Ishikawa (cell line): ENCODE measurements around the gene KRTAP5-5.

Source experiments
- CEBPB ChIP-seq: IDR thresholded peaks from 2 replicates; pipeline ENCODE4 v1.6.1; 2012
- CREB1 ChIP-seq: IDR thresholded peaks from 2 replicates; pipeline ENCODE4 v1.6.1; 2012; ENCODE audit warnings: low read depth
- EGR1 ChIP-seq: IDR thresholded peaks from 2 replicates; pipeline ENCODE4 v1.6.1; 2012
- EP300 ChIP-seq: IDR thresholded peaks from 2 replicates; pipeline ENCODE4 v1.6.1; 2012; ENCODE audit warnings: borderline replicate concordance
- FOXM1 ChIP-seq: IDR thresholded peaks from 2 replicates; pipeline ENCODE4 v1.6.1; 2012; ENCODE audit warnings: low read depth, borderline replicate concordance
- NFIC ChIP-seq: IDR thresholded peaks from 2 replicates; pipeline ENCODE4 v1.6.1; 2012
- RAD21 ChIP-seq: IDR thresholded peaks from 2 replicates; pipeline ENCODE4 v1.6.1; 2012; ENCODE audit warnings: low read depth
- TAF1 ChIP-seq: IDR thresholded peaks from 2 replicates; pipeline ENCODE4 v1.6.1; 2012; ENCODE audit warnings: low read depth, mild to moderate bottlenecking
- TCF12 ChIP-seq: IDR thresholded peaks from 2 replicates; pipeline ENCODE4 v1.6.1; 2012; ENCODE audit warnings: low read depth
- TEAD4 ChIP-seq: IDR thresholded peaks from 2 replicates; pipeline ENCODE4 v1.6.1; 2012
- YY1 ChIP-seq: IDR thresholded peaks from 2 replicates; pipeline ENCODE4 v1.6.1; 2012; ENCODE audit warnings: low read depth
- ZBTB7A ChIP-seq: IDR thresholded peaks from 2 replicates; pipeline ENCODE4 v1.6.1; 2012; ENCODE audit warnings: low read depth
- TF ChIP-seq, protein P1 (sequence below): IDR thresholded peaks from 2 replicates; pipeline ENCODE4 v1.6.1; 2012
- TF ChIP-seq, protein P2 (sequence below): IDR thresholded peaks from 2 replicates; pipeline ENCODE4 v1.6.1; 2012; ENCODE audit warnings: low read depth, mild to moderate bottlenecking
- TF ChIP-seq, protein P3 (sequence below): IDR thresholded peaks from 2 replicates; pipeline ENCODE4 v1.6.1; 2012

KRTAP5-5 gene

DNA sequence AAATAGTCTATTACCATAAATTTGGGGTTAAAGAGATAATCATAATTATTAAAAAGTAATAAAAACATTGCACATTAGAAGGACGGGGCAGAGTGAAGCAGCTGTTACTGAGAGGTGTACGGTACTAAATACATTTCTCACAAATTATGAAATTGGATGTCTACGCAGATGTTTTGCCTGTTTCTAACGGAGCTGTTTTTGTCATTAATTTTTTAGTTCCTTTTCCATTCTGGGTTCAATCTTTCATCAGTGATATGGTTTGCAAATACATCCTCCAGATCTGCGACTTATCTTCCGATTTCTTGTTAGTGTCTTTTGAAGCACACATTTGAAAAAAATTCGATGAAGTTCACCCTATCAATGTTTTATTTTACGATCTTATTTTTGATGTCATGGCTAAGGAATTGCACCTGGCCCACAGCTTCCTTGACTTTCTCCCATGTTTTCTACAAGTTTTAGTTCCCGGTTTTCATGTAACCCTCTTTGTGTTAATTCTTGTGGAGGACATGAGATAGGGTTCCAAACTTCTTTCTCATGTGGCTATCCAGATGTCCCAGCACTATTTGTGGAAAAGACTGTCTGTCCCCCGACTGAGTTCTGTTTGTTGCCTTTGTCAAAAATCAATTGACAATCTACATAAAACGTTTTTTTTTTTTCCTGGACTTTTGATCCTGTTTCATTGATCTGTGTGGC, 46.1 kb downstream of the KRTAP5-5 start:
- TF ChIP-seq, protein P1, sequence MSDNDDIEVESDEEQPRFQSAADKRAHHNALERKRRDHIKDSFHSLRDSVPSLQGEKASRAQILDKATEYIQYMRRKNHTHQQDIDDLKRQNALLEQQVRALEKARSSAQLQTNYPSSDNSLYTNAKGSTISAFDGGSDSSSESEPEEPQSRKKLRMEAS = no peak
- TF ChIP-seq CREB1 = no peak
- no peak for TF ChIP-seq EGR1
- TF ChIP-seq FOXM1 = no peak
- TF ChIP-seq TCF12 = no peak
- TF ChIP-seq EP300 = no peak
- no peak for TF ChIP-seq CEBPB
- TF ChIP-seq, protein P2, sequence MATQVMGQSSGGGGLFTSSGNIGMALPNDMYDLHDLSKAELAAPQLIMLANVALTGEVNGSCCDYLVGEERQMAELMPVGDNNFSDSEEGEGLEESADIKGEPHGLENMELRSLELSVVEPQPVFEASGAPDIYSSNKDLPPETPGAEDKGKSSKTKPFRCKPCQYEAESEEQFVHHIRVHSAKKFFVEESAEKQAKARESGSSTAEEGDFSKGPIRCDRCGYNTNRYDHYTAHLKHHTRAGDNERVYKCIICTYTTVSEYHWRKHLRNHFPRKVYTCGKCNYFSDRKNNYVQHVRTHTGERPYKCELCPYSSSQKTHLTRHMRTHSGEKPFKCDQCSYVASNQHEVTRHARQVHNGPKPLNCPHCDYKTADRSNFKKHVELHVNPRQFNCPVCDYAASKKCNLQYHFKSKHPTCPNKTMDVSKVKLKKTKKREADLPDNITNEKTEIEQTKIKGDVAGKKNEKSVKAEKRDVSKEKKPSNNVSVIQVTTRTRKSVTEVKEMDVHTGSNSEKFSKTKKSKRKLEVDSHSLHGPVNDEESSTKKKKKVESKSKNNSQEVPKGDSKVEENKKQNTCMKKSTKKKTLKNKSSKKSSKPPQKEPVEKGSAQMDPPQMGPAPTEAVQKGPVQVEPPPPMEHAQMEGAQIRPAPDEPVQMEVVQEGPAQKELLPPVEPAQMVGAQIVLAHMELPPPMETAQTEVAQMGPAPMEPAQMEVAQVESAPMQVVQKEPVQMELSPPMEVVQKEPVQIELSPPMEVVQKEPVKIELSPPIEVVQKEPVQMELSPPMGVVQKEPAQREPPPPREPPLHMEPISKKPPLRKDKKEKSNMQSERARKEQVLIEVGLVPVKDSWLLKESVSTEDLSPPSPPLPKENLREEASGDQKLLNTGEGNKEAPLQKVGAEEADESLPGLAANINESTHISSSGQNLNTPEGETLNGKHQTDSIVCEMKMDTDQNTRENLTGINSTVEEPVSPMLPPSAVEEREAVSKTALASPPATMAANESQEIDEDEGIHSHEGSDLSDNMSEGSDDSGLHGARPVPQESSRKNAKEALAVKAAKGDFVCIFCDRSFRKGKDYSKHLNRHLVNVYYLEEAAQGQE = no peak
- no peak for TF ChIP-seq YY1
- TF ChIP-seq TEAD4 = no peak
- TF ChIP-seq ZBTB7A = no peak
- TF ChIP-seq NFIC = no peak
- TF ChIP-seq TAF1 = no peak
- TF ChIP-seq, protein P3, sequence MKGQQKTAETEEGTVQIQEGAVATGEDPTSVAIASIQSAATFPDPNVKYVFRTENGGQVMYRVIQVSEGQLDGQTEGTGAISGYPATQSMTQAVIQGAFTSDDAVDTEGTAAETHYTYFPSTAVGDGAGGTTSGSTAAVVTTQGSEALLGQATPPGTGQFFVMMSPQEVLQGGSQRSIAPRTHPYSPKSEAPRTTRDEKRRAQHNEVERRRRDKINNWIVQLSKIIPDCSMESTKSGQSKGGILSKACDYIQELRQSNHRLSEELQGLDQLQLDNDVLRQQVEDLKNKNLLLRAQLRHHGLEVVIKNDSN = no peak
- TF ChIP-seq RAD21 = no peak

DNA sequence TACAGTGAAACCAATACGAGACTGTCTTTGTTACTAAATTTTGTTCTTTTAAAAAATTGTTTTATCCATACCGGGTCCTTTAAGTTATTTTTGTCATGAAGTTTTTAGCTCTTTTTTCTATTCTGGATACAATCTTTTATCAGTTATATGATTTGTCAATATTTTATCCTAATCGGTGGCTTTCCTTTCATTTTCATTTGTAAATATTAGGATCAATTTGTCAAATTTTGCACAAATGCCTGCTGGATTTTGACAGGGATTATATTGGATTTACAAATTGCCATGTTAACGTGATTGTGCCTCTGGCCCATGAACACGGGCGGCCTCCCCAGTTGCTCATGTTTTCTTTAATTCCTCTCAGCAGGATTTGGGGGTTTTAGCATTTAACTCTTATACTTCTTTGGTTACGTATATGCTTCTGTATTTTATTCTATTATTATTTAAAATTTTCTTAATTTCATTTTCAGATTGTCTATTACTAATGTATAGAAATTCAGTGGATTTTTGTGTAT, 46.7 kb downstream of the KRTAP5-5 start:
- TF ChIP-seq, protein P3 = no peak
- TF ChIP-seq TEAD4 (no peak), TCF12 (no peak)

GRCh38 chr11:1679881-1680280, 50.3 kb downstream of the KRTAP5-5 start:
- TF ChIP-seq EP300 (no peak), EGR1 (no peak), FOXM1 (no peak), TCF12 (no peak), TAF1 (no peak), RAD21 (no peak), TEAD4 (no peak)
- TF ChIP-seq, protein P1 = no peak
- TF ChIP-seq, protein P3 = no peak
